A549 treated with GW870086 at 1 μM for 4 hours (cell line): ENCODE measurements around the gene ARL4C. TPM values are rescaled to one million over a fixed set of nuclear protein-coding genes. Genes with fewer than 3 reads are reported as not detected.

Experiments
- total RNA-seq: library from RNA; stranded (reverse); fragments of 200-300 nt; extraction: Qiagen RNA extraction; gene quantifications from 5 replicates; pipeline ENCODE4 v1.2.3, GENCODE V29; 2022; ENCODE audit warnings: low read depth

Gene ARL4C, protein sequence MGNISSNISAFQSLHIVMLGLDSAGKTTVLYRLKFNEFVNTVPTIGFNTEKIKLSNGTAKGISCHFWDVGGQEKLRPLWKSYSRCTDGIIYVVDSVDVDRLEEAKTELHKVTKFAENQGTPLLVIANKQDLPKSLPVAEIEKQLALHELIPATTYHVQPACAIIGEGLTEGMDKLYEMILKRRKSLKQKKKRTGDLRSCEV
- 51.6 to 63.4 TPM (median 55.7 TPM) in 5 replicates for total RNA-seq

GRCh38 chr2:234496835-234497593, at the start of gene ARL4C:
ARL4C (minus strand) TSS chr2:234497081; CDS start chr2:234496586, 495 bp downstream.

